NK-92 (cell line): ENCODE measurements around the gene SLC6A12.
"Not testable (repeated sequence)": the region's sequence is repeated elsewhere in the genome, so short reads cannot be mapped to it uniquely, and the experiment has no call there.

Experiments used
- DNase-seq: peaks from one replicate; lab custom pipeline; 2025; ENCODE audit not compliant: unreplicated experiment; lab: John Stamatoyannopoulos, UW

Gene SLC6A12

GRCh38 chr12:198705-199104, 15.3 kb downstream of the SLC6A12 start:
- DNase-seq: no peak

GRCh38 chr12:197911-198695, 15.9 kb downstream of the SLC6A12 start:
- DNase-seq: no peak

GRCh38 chr12:197347-197746, 16.6 kb downstream of the SLC6A12 start:
- no peak for DNase-seq

GRCh38 chr12:196436-196835, 17.5 kb downstream of the SLC6A12 start:
- DNase-seq: no peak

GRCh38 chr12:195951-196350, 18.0 kb downstream of the SLC6A12 start:
- no peak for DNase-seq

- no peak for DNase-seq
Measured at GRCh38 chr12:195156-195555, 18.8 kb downstream of the SLC6A12 start.

- no peak for DNase-seq
Measured at GRCh38 chr12:194276-194675, 19.7 kb downstream of the SLC6A12 start.

GRCh38 chr12:193261-193660, 20.7 kb downstream of the SLC6A12 start:
- no peak for DNase-seq

- DNase-seq: no peak
Measured at GRCh38 chr12:191541-191940, 22.4 kb downstream of the SLC6A12 start.

- DNase-seq: no peak
Measured at GRCh38 chr12:190881-191280, 23.1 kb downstream of the SLC6A12 start.

GRCh38 chr12:189622-189962, 24.4 kb downstream of the SLC6A12 start:
- no peak for DNase-seq

- no peak for DNase-seq
Measured at GRCh38 chr12:188910-189621, 24.9 kb downstream of the SLC6A12 start.

GRCh38 chr12:187986-188909, 25.7 kb downstream of the SLC6A12 start:
- DNase-seq: not testable (repeated sequence)

- DNase-seq: no peak
Measured at GRCh38 chr12:186006-186625, 27.8 kb downstream of the SLC6A12 start.

- DNase-seq: no peak
Measured at GRCh38 chr12:185576-185955, 28.4 kb downstream of the SLC6A12 start.

GRCh38 chr12:184811-185575, 29.0 kb downstream of the SLC6A12 start:
- no peak for DNase-seq

GRCh38 chr12:182381-182892, 31.5 kb downstream of the SLC6A12 start:
- DNase-seq: no peak

GRCh38 chr12:181921-182320, 32.0 kb downstream of the SLC6A12 start:
- DNase-seq: no peak

- no peak for DNase-seq
Measured at GRCh38 chr12:180445-180844, 33.5 kb downstream of the SLC6A12 start.

- no peak for DNase-seq
Measured at GRCh38 chr12:179885-180284, 34.1 kb downstream of the SLC6A12 start.
